Activated CD4-positive, CD25-positive, alpha-beta regulatory T cell treated with anti-CD3 and anti-CD28 coated beads, Interleukin-2, amount 50 U/mL, for 16 hours (primary cell): Measurements from ENCODE around the gene GAST.
"Not testable (repeated sequence)": the region's sequence is repeated elsewhere in the genome, so short reads cannot be mapped to it uniquely, and the experiment has no call there.

Experiments used
- DNase-seq: peaks from one replicate; pipeline ENCODE4 v3.0.0-alpha.2; 2020; ENCODE audit warnings: low read depth, low spot score

GAST gene

GRCh38 chr17:41683441-41684007 is 28.6 kb upstream of the GAST start:
- no peak for DNase-seq

- DNase-seq: no peak
Measured at GRCh38 chr17:41684035-41684434, 28.1 kb upstream of the GAST start.

- DNase-seq: not testable (repeated sequence)
Measured at GRCh38 chr17:41685753-41686152, 26.4 kb upstream of the GAST start.

- no peak for DNase-seq
Measured at GRCh38 chr17:41686281-41686680, 25.9 kb upstream of the GAST start.

- peak; percentile 38 for DNase-seq
Measured at GRCh38 chr17:41687828-41688640, 24.1 kb upstream of the GAST start.

GRCh38 chr17:41688641-41689496 is 23.3 kb upstream of the GAST start, which contains the start of gene EIF1:
TSS of gene EIF1 (plus strand) at chr17:41688885. CDS start at chr17:41689039, 154 bp downstream.
- peak; percentile 100 for DNase-seq

- DNase-seq: peak; percentile 47
Measured at GRCh38 chr17:41689497-41690299, 22.4 kb upstream of the GAST start.

GRCh38 chr17:41690497-41690896 is 21.6 kb upstream of the GAST start:
- DNase-seq: no peak

- DNase-seq: no peak
Measured at GRCh38 chr17:41691031-41691777, 20.9 kb upstream of the GAST start.

- DNase-seq: no peak
Measured at GRCh38 chr17:41692722-41693521, 19.2 kb upstream of the GAST start.

GRCh38 chr17:41695134-41695661 is 16.9 kb upstream of the GAST start:
- no peak for DNase-seq

GRCh38 chr17:41695954-41696757 is 16.0 kb upstream of the GAST start:
- peak; percentile 68 for DNase-seq

- DNase-seq: no peak
Measured at GRCh38 chr17:41697122-41697962, 14.8 kb upstream of the GAST start.

GRCh38 chr17:41700843-41701242 is 11.3 kb upstream of the GAST start:
- DNase-seq: not testable (repeated sequence)

- DNase-seq: no peak
Measured at GRCh38 chr17:41702712-41703111, 9.4 kb upstream of the GAST start.

- DNase-seq: no peak
Measured at GRCh38 chr17:41705271-41705991, 6.7 kb upstream of the GAST start.
